ENCODE results near the gene CHP2. TPM values are rescaled to one million over a fixed set of nuclear protein-coding genes. Genes with fewer than 3 reads are reported as not detected.

The CHP2 gene
- total RNA-seq, 3 donors from 2014 or later = 0.16 to 0.33 TPM; not detected in 1

DNA sequence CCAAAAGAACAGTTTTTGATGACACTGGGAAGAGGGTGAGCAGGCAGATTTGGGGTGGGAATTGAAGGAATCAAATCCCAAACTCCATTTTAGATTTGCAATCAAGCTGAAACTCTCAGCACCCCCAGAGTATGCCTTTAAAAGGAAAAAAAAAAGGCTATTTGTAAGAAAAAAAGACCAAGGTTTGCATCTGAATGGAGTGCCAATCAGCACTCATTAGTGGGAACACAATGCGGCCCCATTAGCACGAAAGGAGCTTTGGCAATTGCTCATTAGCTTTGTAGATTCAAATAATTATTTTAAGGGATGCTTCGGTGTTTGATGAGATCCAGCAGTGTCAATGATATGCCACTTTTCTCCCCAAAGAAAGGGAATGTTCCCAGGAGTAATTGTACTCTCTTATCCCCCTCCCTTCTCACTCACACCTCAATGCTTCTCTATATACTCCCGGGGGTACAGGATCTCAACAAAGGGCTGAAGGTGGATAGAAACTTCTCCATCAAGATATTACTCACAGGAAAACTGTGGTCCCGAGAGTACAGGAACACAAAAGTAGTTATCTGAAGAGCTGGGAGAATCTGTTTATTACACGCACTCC lies 32.2 kb downstream of the CHP2 start:
- H3K4me3 ChIP-seq = no peak overlapping the region
- H3K27me3 ChIP-seq = peaks cover 0 to 5% of the 10 kb centered on the region in 2 donors
- no peak for DNase-seq (ENCODE audit: low spot score in 2 of 2)
- intact Hi-C loops (cut with DNase I; ENCODE audit: low total_unique reads) = no loop called here
- H3K9me3 ChIP-seq = no peaks in the 10 kb centered on the region
- no peak overlapping the region for H3K27ac ChIP-seq
- TF ChIP-seq POLR2A (IDR thresholded peaks at IDR 0.05) (no peak), POLR2AphosphoS5 (IDR thresholded peaks at IDR 0.05) (no peak)
- TF ChIP-seq, protein P1, sequence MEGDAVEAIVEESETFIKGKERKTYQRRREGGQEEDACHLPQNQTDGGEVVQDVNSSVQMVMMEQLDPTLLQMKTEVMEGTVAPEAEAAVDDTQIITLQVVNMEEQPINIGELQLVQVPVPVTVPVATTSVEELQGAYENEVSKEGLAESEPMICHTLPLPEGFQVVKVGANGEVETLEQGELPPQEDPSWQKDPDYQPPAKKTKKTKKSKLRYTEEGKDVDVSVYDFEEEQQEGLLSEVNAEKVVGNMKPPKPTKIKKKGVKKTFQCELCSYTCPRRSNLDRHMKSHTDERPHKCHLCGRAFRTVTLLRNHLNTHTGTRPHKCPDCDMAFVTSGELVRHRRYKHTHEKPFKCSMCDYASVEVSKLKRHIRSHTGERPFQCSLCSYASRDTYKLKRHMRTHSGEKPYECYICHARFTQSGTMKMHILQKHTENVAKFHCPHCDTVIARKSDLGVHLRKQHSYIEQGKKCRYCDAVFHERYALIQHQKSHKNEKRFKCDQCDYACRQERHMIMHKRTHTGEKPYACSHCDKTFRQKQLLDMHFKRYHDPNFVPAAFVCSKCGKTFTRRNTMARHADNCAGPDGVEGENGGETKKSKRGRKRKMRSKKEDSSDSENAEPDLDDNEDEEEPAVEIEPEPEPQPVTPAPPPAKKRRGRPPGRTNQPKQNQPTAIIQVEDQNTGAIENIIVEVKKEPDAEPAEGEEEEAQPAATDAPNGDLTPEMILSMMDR (IDR thresholded peaks at IDR 0.05) = no peak
- H3K36me3 ChIP-seq = no peaks in the 10 kb centered on the region
- no peaks in the 10 kb centered on the region for H3K4me1 ChIP-seq

DNA sequence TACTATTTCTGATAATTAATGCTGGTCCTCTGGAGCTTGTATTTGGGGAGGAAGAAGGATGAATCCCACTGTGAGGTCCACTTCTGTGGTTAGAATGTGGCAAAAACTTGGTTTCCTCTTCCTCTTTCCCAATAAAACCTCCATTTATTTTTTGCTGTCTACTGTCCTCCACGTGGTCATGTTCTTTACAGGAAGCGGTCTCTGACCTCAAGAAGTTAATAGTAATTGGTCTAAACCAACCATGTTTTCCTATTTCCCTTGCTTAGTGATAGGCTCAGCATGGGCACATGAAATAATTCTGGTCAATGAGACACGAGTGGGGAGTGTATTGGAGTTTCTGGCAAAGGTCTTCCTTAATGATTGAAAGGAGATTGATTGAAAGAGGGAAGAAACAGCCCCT lies 33.9 kb downstream of the CHP2 start:
- Histone ChIP-seq H3K27ac (no peak overlapping the region), H3K4me1 (no peaks in the 10 kb centered on the region), H3K36me3 (no peaks in the 10 kb centered on the region), H3K4me3 (no peak overlapping the region), H3K9me3 (no peaks in the 10 kb centered on the region), H3K27me3 (no peaks in the 10 kb centered on the region)
- TF ChIP-seq POLR2A (IDR thresholded peaks at IDR 0.05) (no peak), POLR2AphosphoS5 (IDR thresholded peaks at IDR 0.05) (no peak)
- TF ChIP-seq, protein P1 (IDR thresholded peaks at IDR 0.05) = no peak
- DNase-seq (ENCODE audit: low spot score in 2 of 2) = no peak
- intact Hi-C loops (cut with DNase I; ENCODE audit: low total_unique reads) = no loop called here

DNA sequence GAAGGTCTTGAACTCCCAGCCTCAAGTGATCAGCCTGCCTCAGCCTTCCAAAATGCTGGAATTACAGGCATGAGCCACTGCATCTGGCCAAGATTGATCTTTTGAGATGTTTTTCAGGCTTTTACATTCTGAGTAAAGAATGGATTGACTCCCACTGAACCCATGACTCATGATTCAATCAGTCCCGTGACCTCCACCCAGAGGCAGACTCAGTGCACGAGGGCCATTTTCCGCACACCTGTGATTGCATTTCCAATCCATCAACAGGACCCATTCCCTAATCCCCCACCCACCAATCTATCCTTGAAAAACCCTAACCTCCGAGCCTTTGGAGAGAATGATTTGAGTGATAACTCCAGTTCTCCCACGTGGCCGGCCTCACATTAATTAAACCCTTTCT lies 40.6 kb downstream of the CHP2 start:
- intact Hi-C loops (cut with DNase I; ENCODE audit: low total_unique reads) = no loop called here
- DNase-seq (ENCODE audit: low spot score in 2 of 2) = no peak
- H3K4me3 ChIP-seq = no peak overlapping the region
- TF ChIP-seq, protein P1 (IDR thresholded peaks at IDR 0.05) = no peak
- H3K36me3 ChIP-seq = no peaks in the 10 kb centered on the region
- H3K27ac ChIP-seq = no peak overlapping the region
- H3K27me3 ChIP-seq = no peaks in the 10 kb centered on the region
- H3K9me3 ChIP-seq = no peaks in the 10 kb centered on the region
- H3K4me1 ChIP-seq = no peaks in the 10 kb centered on the region

DNA sequence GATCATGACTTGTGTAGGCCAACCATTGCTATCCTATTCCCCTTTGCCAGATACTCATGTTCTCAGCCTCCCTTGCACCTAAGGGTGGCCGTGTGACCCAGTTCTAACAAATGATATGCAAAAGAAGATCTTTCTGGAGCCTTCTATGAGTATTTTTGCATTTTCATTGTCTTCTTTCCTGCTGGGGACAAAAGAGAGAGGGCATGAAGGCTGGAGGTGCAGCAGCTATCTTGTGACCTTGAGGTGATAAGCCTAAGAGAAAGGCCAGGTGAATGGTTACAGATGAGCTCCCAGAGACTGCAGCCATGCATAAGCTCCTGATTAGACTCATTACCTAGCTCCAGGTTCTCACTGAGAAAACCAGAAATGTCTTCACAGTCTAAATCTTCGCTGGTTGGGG lies 42.1 kb downstream of the CHP2 start:
- Histone ChIP-seq H3K4me3 (no peak overlapping the region), H3K27ac (no peak overlapping the region), H3K9me3 (no peaks in the 10 kb centered on the region), H3K4me1 (no peaks in the 10 kb centered on the region), H3K27me3 (no peaks in the 10 kb centered on the region), H3K36me3 (no peaks in the 10 kb centered on the region)
- DNase-seq (ENCODE audit: low spot score in 2 of 2) = no peak
- intact Hi-C loops (cut with DNase I; ENCODE audit: low total_unique reads) = no loop called here
- no peak for TF ChIP-seq POLR2AphosphoS5 (IDR thresholded peaks at IDR 0.05)
- TF ChIP-seq POLR2A (IDR thresholded peaks at IDR 0.05) = no peak
- TF ChIP-seq, protein P1 (IDR thresholded peaks at IDR 0.05) = no peak

DNA sequence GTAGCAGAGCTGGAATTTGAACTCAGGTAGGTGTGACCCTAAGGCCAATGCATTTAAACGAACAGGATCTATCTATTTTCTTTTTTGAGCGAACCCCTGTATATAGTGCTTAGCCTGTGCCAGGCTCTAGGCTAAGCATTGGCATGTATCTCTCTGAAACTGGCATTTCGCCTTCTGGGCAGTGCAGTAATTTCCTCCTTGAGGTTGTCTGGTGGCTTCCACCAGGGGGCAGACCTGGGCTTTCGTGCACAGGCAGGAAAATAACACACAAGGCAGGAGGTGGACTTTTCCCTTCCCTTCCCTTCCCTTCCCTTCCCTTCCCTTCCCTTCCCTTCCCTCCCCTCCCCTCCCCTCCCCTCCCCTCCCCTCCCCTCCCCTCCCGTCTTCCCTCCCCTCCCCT lies 46.6 kb downstream of the CHP2 start:
- intact Hi-C loops (cut with DNase I; ENCODE audit: low total_unique reads) = no loop called here

More for the DNA sequence above, 46.6 kb downstream of the CHP2 start:
- TF ChIP-seq POLR2A (IDR thresholded peaks at IDR 0.05) = no peak
- TF ChIP-seq, protein P1 (IDR thresholded peaks at IDR 0.05) = peak in 2 of 3 donors; percentile 39 to 42
- Histone ChIP-seq H3K9me3 (no peaks in the 10 kb centered on the region), H3K27ac (no peak overlapping the region), H3K4me3 (no peak overlapping the region), H3K36me3 (no peaks in the 10 kb centered on the region), H3K4me1 (no peaks in the 10 kb centered on the region), H3K27me3 (no peaks in the 10 kb centered on the region)
- peak; percentile 49 to 57 for DNase-seq (ENCODE audit: low spot score in 2 of 2)
